B cell (primary cell): ENCODE results near the gene EXD3. TPM values are rescaled to one million over a fixed set of nuclear protein-coding genes. Genes with fewer than 3 reads are reported as not detected.
A peak's percentile ranks its signal among the peaks of the same experiment; 100 is the strongest.

Source experiments
- ATAC-seq: fragments of 200-7000 bp; cut with Tn5 transposase; one replicate; pipeline ENCODE4 v1.10.0; 2021; ENCODE audit warnings: low read depth, mild to moderate bottlenecking, moderate number of reproducible peaks, moderate library complexity
- CTCF ChIA-PET: fragments of 350-600 bp; sonication (Branson Sonifier 250); formaldehyde crosslinking; loops from one replicate; lab custom pipeline; 2021; ENCODE audit warnings: antibody characterized with exemption, inconsistent platforms; lab: Charles Lee
- POLR2A ChIA-PET: fragments of 350-600 bp; sonication (Branson Sonifier 250); formaldehyde crosslinking; loops from one replicate; lab custom pipeline; 2021; ENCODE audit warnings: antibody characterized with exemption; lab: Charles Lee
- DNase-seq: peaks from one replicate; pipeline ENCODE4 v3.0.0; 2013
- H2AFZ ChIP-seq: 2 replicates; pipeline ENCODE4 v1.6.1; 2012; ENCODE audit warnings: mild to moderate bottlenecking, low read depth, low read length; ENCODE audit not compliant: insufficient read depth, poor library complexity, severe bottlenecking
- H3K27ac ChIP-seq, 2 donors: 1 replicate in 1 of 2; 2 replicates in 1 of 2; pipeline ENCODE4 v1.5.1; 2012 to 2013; ENCODE audit warnings: low read length in 2 of 2, mild to moderate bottlenecking in 2 of 2, moderate library complexity in 1 of 2
- H3K27me3 ChIP-seq, 4 experiments: fragments of 200-600 bp in 1 of 4; sonication (generic) in 1 of 4; replicated peaks in 1 of 4; 1 replicate in 2 of 4; 2 replicates in 2 of 4; pipeline versions ENCODE4 v1.6.1 to v1.7.0; 2013 to 2016; ENCODE audit warnings: low read length in 3 of 4, mild to moderate bottlenecking in 2 of 4, mixed read lengths in 1 of 4, moderate library complexity in 1 of 4; ENCODE audit not compliant: insufficient read depth in 4 of 4, control insufficient read depth in 3 of 4; ENCODE audit errors: control extremely low read depth in 1 of 4
- H3K36me3 ChIP-seq, 2 experiments: replicated peaks in 1 of 2; 1 replicate in 1 of 2; 2 replicates in 1 of 2; pipeline versions ENCODE4 v1.6.1 to v1.7.1; 2013; ENCODE audit warnings: low read length in 1 of 2; ENCODE audit not compliant: insufficient read depth in 2 of 2, control insufficient read depth in 1 of 2; ENCODE audit errors: control extremely low read depth in 1 of 2, extremely low read depth in 1 of 2
- H3K4me1 ChIP-seq, 2 donors: fragments of 200-600 bp in 1 of 2; sonication (generic) in 1 of 2; 1 replicate in 1 of 2; 2 replicates in 1 of 2; pipeline versions ENCODE4 v1.5.1 to v1.6.1; 2013 to 2017; ENCODE audit warnings: low read length in 2 of 2; ENCODE audit not compliant: control insufficient read depth in 2 of 2, insufficient read depth in 2 of 2
- H3K4me2 ChIP-seq: replicated peaks from 2 replicates; pipeline ENCODE3; 2012; ENCODE audit warnings: mild to moderate bottlenecking, low read depth, low read length; ENCODE audit not compliant: poor library complexity, severe bottlenecking
- H3K4me3 ChIP-seq, 5 experiments: fragments of 200-600 bp in 1 of 5; sonication (generic) in 1 of 5; 1 replicate in 3 of 5; 2 replicates in 2 of 5; pipeline versions ENCODE4 v1.5.1 to v1.7.0; 2011 to 2016; ENCODE audit warnings: low read length in 4 of 5, mild to moderate bottlenecking in 4 of 5, low read depth in 2 of 5, control low read depth in 1 of 5, moderate library complexity in 1 of 5; ENCODE audit not compliant: insufficient read depth in 1 of 5; ENCODE audit errors: control extremely low read depth in 1 of 5, extremely low read depth in 1 of 5
- H3K79me2 ChIP-seq: fragments of 200-600 bp; sonication (generic); one replicate; pipeline ENCODE4 v1.6.0; 2016; ENCODE audit warnings: low read length; ENCODE audit not compliant: control insufficient read depth, insufficient read depth
- H3K9ac ChIP-seq: fragments of 200-600 bp; sonication (generic); 2 replicates; pipeline ENCODE4 v1.6.1; 2017; ENCODE audit warnings: mild to moderate bottlenecking, low read length, moderate library complexity
- H3K9me3 ChIP-seq, 3 donors: one replicate each; pipeline versions ENCODE4 v1.6.1 to v1.7.1; 2013; ENCODE audit warnings: low read length in 2 of 3; ENCODE audit not compliant: control insufficient read depth in 2 of 3, insufficient read depth in 1 of 3; ENCODE audit errors: control extremely low read depth in 1 of 3
- H4K20me1 ChIP-seq: 2 replicates; pipeline ENCODE4 v1.6.0; 2012; ENCODE audit warnings: mild to moderate bottlenecking, low read length; ENCODE audit not compliant: insufficient read depth, control insufficient read depth, poor library complexity, severe bottlenecking
- H3K27ac Mint-ChIP-seq: one replicate; pipeline ENCODE4 v1.8.0; 2021; ENCODE audit warnings: mixed read lengths
- H3K27me3 Mint-ChIP-seq: one replicate; pipeline ENCODE4 v1.8.0; 2021; ENCODE audit warnings: mixed read lengths
- H3K4me1 Mint-ChIP-seq: one replicate; pipeline ENCODE4 v1.8.0; 2021; ENCODE audit warnings: mixed read lengths
- H3K4me3 Mint-ChIP-seq: one replicate; pipeline ENCODE4 v1.8.0; 2021; ENCODE audit warnings: mixed read lengths
- H3K9me3 Mint-ChIP-seq: one replicate; pipeline ENCODE4 v1.8.0; 2022; ENCODE audit warnings: mixed read lengths; ENCODE audit not compliant: insufficient read depth
- EZH2 ChIP-seq: IDR thresholded peaks from 2 replicates; pipeline ENCODE4 v1.6.1; 2012; ENCODE audit warnings: borderline replicate concordance, low read depth, mild to moderate bottlenecking, moderate library complexity, low read length; ENCODE audit not compliant: insufficient read depth, poor library complexity, severe bottlenecking
- WGBS: methylation state at CpG from one replicate; pipeline ENCODE4 v1.1.5; 2013; ENCODE audit warnings: missing lambda C conversion rate; ENCODE audit not compliant: insufficient coverage; 5-methylcytosine and 5-hydroxymethylcytosine counted together
- intact Hi-C: fragments of 100-400 bp; cut with micrococcal nuclease; formaldehyde crosslinking; loops from one replicate; pipeline ENCODE4 v1.10.0; 2022
- polyA plus RNA-seq: library from polyadenylated mRNA; depleted of rRNA; stranded (reverse); fragments of >200 nt; gene quantifications from 2 replicates; pipeline ENCODE4 v1.2.3, GENCODE V29; 2012
- total RNA-seq, 2 donors: library from RNA; stranded (reverse); fragments of 120-200 nt in 1 of 2; gene quantifications; 1 replicate in 1 of 2; 2 replicates in 1 of 2; pipeline versions ENCODE4 v1.2.3 to v1.2.4, GENCODE V29; 2013 to 2022
- TF ChIP-seq, protein P1 (sequence below): fragments of 200-600 bp; IDR thresholded peaks from one replicate; pipeline ENCODE4 v1.8.0; 2022; ENCODE audit warnings: antibody characterized with exemption, mild to moderate bottlenecking

The EXD3 gene
- total and polyA plus RNA-seq, 2 donors (not counting 1 experiment from before 2014, with no cell fraction given), result 22.5 to 23.7 TPM

DNA sequence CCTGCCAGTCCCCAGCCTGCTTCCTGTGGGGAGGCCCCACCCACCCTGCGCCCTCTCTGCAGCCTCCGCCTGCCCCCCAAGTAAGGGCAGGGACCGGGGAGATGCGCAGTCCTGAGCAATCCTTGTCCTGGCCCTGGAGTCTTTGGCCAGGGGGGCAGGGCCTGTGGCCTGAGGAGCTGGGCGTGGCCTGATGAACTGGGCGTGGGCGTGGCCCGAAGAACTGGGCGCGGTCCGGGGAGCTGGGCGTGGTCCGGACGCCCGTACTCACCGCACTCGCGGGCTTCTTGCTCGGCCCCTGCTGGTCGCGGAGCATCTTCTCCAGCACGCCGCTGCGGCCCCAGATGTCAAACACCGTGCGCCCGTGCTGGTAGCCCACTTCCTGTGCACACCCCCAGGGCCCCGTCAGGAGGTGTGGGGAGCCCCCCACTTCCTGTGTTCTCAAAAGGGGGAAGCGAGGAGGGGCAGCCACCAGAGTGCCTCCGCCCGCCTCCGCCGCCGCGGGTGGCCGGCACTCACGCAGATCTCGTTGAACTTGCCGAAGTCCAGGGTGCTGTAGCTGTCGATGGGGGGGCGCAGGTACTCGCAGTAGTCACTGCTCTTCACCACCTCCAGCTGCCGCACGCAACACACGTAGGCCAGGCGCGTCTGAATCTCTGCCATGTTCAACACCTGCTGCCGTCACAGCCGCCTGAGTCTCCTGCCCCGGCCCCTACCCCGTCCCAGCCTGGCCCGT lies 38.9 kb upstream of the EXD3 start:
- Mint-ChIP-seq H3K27ac (peak overlapping the region; percentile 88), H3K9me3 (no peaks in the 10 kb centered on the region), H3K4me1 (peaks cover 21% of the 10 kb centered on the region), H3K27me3 (no peaks in the 10 kb centered on the region), H3K4me3 (peak overlapping the region; percentile 79)
- no peaks in the 10 kb centered on the region for H3K27me3 ChIP-seq
- DNase-seq, result peak; percentile 95
- peak overlapping the region; percentile 84 to 89 for H3K27ac ChIP-seq
- H2AFZ ChIP-seq, result peak overlapping the region; percentile 77
- peaks cover 39 to 44% of the 10 kb centered on the region in 2 donors for H3K4me1 ChIP-seq
- ChIA-PET POLR2A (interaction anchor here (0.7 to 1.0 kb wide), 5 partner anchors 72 to 700 kb away, joined by 3 to 9 read pairs (median 4); partner anchors contain the start of gene MAN1B1), CTCF (interaction anchor here (1.0 to 1.3 kb wide), 3 partner anchors 14 to 39 kb away, joined by 4 to 6 read pairs (median 4); partner anchors contain the start of genes EXD3 and NOXA1)
- H3K9me3 ChIP-seq, result peaks cover 0 to 4% (median 0%) of the 10 kb centered on the region in 3 donors
- peak overlapping the region; percentile 99 for H3K4me2 ChIP-seq
- intact Hi-C loops, result no loop called here
- H3K9ac ChIP-seq, result peak overlapping the region; percentile 65
- H3K36me3 ChIP-seq, result peaks cover 0 to 3% of the 10 kb centered on the region in 2 experiments
- H4K20me1 ChIP-seq, result peaks cover 9% of the 10 kb centered on the region
- TF ChIP-seq, protein P1, sequence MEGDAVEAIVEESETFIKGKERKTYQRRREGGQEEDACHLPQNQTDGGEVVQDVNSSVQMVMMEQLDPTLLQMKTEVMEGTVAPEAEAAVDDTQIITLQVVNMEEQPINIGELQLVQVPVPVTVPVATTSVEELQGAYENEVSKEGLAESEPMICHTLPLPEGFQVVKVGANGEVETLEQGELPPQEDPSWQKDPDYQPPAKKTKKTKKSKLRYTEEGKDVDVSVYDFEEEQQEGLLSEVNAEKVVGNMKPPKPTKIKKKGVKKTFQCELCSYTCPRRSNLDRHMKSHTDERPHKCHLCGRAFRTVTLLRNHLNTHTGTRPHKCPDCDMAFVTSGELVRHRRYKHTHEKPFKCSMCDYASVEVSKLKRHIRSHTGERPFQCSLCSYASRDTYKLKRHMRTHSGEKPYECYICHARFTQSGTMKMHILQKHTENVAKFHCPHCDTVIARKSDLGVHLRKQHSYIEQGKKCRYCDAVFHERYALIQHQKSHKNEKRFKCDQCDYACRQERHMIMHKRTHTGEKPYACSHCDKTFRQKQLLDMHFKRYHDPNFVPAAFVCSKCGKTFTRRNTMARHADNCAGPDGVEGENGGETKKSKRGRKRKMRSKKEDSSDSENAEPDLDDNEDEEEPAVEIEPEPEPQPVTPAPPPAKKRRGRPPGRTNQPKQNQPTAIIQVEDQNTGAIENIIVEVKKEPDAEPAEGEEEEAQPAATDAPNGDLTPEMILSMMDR, result no peak
- no peak for TF ChIP-seq EZH2
- H3K4me3 ChIP-seq, result peak overlapping the region in 4 of 5 experiments; percentile 37 to 56 (median 48)
- H3K79me2 ChIP-seq, result peaks cover 6% of the 10 kb centered on the region
- WGBS, result 5% methylated on average over 49 of the region's 52 CpGs
- ATAC-seq, result peak; percentile 66

DNA sequence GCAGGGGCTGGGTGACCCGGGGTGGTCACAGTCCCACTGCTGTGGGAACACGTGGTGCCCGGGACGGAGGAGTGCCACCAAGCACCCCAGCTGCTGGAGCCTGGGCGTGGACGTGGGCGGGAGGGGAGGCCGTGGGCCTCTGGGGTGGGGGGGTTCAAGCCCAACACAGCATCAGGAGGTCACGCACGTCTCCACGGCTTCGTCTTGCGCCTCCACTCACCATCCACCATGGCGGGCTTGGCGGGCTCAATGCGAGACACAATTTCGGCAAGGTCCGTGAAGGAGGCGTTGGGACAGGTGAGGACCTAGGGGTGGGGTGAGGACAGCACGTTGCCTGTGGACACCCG lies 38.3 kb upstream of the EXD3 start:
- peaks cover 0 to 4% (median 0%) of the 10 kb centered on the region in 3 donors for H3K9me3 ChIP-seq
- Mint-ChIP-seq H3K27me3 (no peaks in the 10 kb centered on the region), H3K4me3 (peak overlapping the region; percentile 79), H3K4me1 (peaks cover 21% of the 10 kb centered on the region), H3K27ac (peak overlapping the region; percentile 59), H3K9me3 (no peaks in the 10 kb centered on the region)
- H2AFZ ChIP-seq, result peak overlapping the region; percentile 77
- peak overlapping the region in 4 of 5 experiments; percentile 29 to 56 (median 48) for H3K4me3 ChIP-seq
- peaks cover 0 to 3% of the 10 kb centered on the region in 2 experiments for H3K36me3 ChIP-seq
- peaks cover 6% of the 10 kb centered on the region for H3K79me2 ChIP-seq
- POLR2A ChIA-PET, result interaction anchor here (0.7 to 1.0 kb wide), 4 partner anchors 73 to 700 kb away, joined by 3 to 5 read pairs (median 4); partner anchors contain the start of gene MAN1B1
- intact Hi-C loops, result no loop called here
- CTCF ChIA-PET, result interaction anchor here (1.0 to 1.3 kb wide), 3 partner anchors 13 to 39 kb away, joined by 4 to 6 read pairs (median 4); partner anchors contain the start of genes EXD3 and NOXA1
- H3K9ac ChIP-seq, result peak overlapping the region; percentile 65
- H3K27ac ChIP-seq, result peak overlapping the region; percentile 84 to 89
- TF ChIP-seq EZH2, result no peak
- TF ChIP-seq, protein P1, result no peak
- DNase-seq, result no peak
- peaks cover 39 to 44% of the 10 kb centered on the region in 2 donors for H3K4me1 ChIP-seq
- H4K20me1 ChIP-seq, result peaks cover 9% of the 10 kb centered on the region
- peak overlapping the region; percentile 99 for H3K4me2 ChIP-seq
- WGBS, result 63% methylated on average over 10 of the region's 21 CpGs
- H3K27me3 ChIP-seq, result no peaks in the 10 kb centered on the region
- ATAC-seq, result no peak
